Measurements from ENCODE around the gene DIAPH1.

GRCh38 chr5:141529873-141530272, 88.9 kb downstream of the DIAPH1 start:
- TF ChIP-seq POLR2A (IDR thresholded peaks at IDR 0.05; ENCODE audit: low read length): no peak
- TF ChIP-seq GATA1 (IDR thresholded peaks at IDR 0.05; ENCODE audit: low read depth, low read length): no peak

All from erythroblast (primary cell).